HL-60 (cell line): ENCODE data around the gene HHIPL2.

Source experiments
- DNase-seq, 2 experiments: peaks; one replicate each; pipeline ENCODE4 v3.0.0-alpha.2; 2010 to 2020; ENCODE audit warnings: low read depth in 1 of 2, low spot score in 1 of 2
- H3K27ac ChIP-seq: fragments of 250-450 bp; sonication (Bioruptor Pico); replicated peaks from 2 replicates; pipeline ENCODE4 v1.5.1; 2020; ENCODE audit warnings: mild to moderate bottlenecking, moderate library complexity
- H3K27me3 ChIP-seq: fragments of 250-450 bp; sonication (Bioruptor Pico); 2 replicates; pipeline ENCODE4 v1.5.1; 2021; ENCODE audit warnings: mild to moderate bottlenecking, moderate library complexity; ENCODE audit not compliant: insufficient read depth, poor library complexity, severe bottlenecking
- H3K4me3 ChIP-seq: replicated peaks from 2 replicates; pipeline ENCODE4 v1.5.1; 2011; ENCODE audit warnings: mild to moderate bottlenecking, control low read depth, low read length; ENCODE audit not compliant: insufficient read depth
- GABPA ChIP-seq: IDR thresholded peaks from 2 replicates; pipeline ENCODE4 v1.6.1; 2012; ENCODE audit warnings: low read depth
- POLR2AphosphoS5 ChIP-seq: IDR thresholded peaks from 2 replicates; pipeline ENCODE4 v1.6.1; 2012; ENCODE audit warnings: low read depth
- REST ChIP-seq: IDR thresholded peaks from 2 replicates; pipeline ENCODE4 v1.6.1; 2012; ENCODE audit warnings: low read depth; ENCODE audit not compliant: insufficient replicate concordance
- SPI1 ChIP-seq: IDR thresholded peaks from 2 replicates; pipeline ENCODE4 v1.6.1; 2012; ENCODE audit warnings: low read depth, mild to moderate bottlenecking, borderline replicate concordance
- TF ChIP-seq, protein P1 (sequence below): IDR thresholded peaks from one replicate; pipeline ENCODE4 v1.5.1; 2011; ENCODE audit warnings: low read length, control low read depth, inconsistent platforms; ENCODE audit not compliant: insufficient read depth

The HHIPL2 gene

DNA sequence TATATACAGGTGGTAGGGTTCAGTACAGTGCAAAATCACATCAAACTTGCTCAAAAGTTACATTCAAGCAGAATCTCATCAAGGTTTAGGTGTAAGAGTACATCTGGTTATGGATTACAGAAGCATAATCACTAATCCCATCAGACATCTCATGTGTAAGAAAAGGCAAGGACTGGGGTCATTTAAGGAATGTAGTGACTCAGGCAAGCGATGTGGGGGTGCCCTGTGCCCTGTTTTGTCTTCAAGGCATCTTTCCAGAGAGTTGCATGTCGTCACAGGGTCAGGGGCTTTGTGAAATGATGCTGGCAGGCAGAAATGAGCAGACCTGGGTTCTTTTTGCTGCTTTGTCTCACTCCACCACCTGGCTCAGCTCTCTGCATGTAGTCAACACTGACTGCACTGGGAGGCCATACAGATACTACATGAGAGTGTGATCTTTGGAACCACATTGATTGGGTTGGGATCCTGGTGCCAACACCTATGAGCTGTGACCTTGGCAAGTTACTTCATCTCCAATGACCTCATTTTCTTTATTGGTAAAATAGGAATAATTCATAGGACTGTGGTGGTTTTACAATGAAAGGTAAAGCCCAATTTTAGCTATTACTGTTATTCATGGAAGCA lies 8.2 kb upstream of the HHIPL2 start:
- Histone ChIP-seq H3K27me3 (no peaks in the 10 kb centered on the region), H3K27ac (no peak overlapping the region), H3K4me3 (no peak overlapping the region)
- no peak for DNase-seq
- TF ChIP-seq POLR2AphosphoS5, result no peak
- TF ChIP-seq REST, result no peak
- no peak for TF ChIP-seq GABPA
- TF ChIP-seq, protein P1, sequence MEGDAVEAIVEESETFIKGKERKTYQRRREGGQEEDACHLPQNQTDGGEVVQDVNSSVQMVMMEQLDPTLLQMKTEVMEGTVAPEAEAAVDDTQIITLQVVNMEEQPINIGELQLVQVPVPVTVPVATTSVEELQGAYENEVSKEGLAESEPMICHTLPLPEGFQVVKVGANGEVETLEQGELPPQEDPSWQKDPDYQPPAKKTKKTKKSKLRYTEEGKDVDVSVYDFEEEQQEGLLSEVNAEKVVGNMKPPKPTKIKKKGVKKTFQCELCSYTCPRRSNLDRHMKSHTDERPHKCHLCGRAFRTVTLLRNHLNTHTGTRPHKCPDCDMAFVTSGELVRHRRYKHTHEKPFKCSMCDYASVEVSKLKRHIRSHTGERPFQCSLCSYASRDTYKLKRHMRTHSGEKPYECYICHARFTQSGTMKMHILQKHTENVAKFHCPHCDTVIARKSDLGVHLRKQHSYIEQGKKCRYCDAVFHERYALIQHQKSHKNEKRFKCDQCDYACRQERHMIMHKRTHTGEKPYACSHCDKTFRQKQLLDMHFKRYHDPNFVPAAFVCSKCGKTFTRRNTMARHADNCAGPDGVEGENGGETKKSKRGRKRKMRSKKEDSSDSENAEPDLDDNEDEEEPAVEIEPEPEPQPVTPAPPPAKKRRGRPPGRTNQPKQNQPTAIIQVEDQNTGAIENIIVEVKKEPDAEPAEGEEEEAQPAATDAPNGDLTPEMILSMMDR, result no peak
- TF ChIP-seq SPI1, result no peak

GRCh38 chr1:222554177-222554576 lies 6.3 kb upstream of the HHIPL2 start:
- no peak overlapping the region for H3K4me3 ChIP-seq
- no peak for TF ChIP-seq GABPA
- no peak for TF ChIP-seq POLR2AphosphoS5
- TF ChIP-seq, protein P1, result no peak
- no peak for TF ChIP-seq SPI1
- TF ChIP-seq REST, result no peak

GRCh38 chr1:222552882-222553281 lies 5.0 kb upstream of the HHIPL2 start:
- H3K27ac ChIP-seq, result no peak overlapping the region
- DNase-seq, result no peak
- TF ChIP-seq SPI1, result no peak
- TF ChIP-seq POLR2AphosphoS5, result no peak
- TF ChIP-seq GABPA, result no peak
- TF ChIP-seq, protein P1, result no peak
- no peak for TF ChIP-seq REST

More at GRCh38 chr1:222554177-222554576, 6.3 kb upstream of the HHIPL2 start:
- DNase-seq, result no peak
- H3K27ac ChIP-seq, result no peak overlapping the region
- no peaks in the 10 kb centered on the region for H3K27me3 ChIP-seq

More at GRCh38 chr1:222552882-222553281, 5.0 kb upstream of the HHIPL2 start:
- Histone ChIP-seq H3K4me3 (no peak overlapping the region), H3K27me3 (no peaks in the 10 kb centered on the region)
